ENCODE measurements around the gene FOXN1.

The FOXN1 gene

DNA sequence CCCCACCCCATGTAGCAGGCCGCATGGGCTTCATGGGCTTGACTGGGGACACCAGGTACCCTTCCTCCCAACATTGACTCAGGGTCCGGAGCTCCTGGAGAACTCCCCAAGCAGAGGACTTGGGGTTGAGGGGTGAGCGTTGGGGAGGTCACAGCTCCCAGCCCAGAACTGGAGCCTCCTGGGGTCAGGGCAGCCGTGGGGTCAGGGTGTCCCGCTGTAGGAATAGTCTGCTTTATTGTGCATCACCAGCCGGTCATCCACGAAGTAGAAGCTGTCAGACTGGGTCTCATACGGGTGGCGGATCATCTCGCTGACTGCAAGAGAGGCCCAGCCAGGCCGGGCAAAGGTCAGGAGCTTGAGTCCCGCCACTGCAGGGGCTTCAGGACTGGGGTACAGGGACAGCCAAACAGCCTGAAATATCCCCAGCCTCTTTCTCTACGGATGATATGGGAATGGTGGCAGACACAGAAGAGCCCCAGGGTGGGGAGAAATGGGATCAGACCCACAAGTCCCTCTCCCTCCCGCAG is 41.0 kb downstream of the FOXN1 start:
- DNase-seq (ENCODE audit: low spot score) = no peak

DNA sequence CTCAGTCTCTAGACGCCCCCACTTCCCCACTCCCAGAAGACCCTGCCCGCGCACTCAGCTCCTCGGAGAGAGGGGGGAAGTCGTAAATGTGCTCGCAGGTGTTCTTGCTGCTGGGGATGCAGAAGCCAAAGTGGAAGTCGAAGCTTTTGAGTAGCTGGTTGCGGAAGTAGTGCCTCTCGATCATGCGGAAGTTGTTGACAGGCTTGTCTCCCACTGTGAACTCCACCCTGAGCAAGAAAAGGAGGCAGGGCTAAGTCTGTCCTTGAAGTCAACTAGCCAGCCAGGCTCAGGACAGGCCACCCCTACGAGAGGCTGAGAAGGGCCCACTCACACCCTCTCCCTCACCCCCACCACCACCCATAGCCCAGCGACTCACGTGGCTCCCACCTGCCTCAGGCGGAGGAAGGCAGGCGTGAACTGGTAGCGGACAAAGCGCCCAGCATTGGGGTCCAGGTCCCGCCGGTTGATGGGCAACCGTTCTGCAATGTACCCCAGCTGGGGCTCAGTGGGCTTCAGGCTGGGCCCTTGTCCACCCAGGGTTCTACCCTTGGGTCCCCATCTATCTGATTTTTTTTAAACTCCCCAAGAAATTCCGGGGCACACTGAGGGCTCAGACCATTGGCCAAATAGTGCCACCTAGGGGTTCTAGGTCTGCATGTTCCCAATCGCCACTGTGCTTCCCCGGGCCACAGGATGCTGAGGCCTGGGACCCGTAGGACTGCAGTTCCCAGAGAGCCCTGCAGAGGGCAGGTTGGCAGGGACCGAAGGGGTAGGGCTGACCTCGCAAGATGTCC is 41.7 kb downstream of the FOXN1 start:
- DNase-seq (ENCODE audit: low spot score) = peak; percentile 88

DNA sequence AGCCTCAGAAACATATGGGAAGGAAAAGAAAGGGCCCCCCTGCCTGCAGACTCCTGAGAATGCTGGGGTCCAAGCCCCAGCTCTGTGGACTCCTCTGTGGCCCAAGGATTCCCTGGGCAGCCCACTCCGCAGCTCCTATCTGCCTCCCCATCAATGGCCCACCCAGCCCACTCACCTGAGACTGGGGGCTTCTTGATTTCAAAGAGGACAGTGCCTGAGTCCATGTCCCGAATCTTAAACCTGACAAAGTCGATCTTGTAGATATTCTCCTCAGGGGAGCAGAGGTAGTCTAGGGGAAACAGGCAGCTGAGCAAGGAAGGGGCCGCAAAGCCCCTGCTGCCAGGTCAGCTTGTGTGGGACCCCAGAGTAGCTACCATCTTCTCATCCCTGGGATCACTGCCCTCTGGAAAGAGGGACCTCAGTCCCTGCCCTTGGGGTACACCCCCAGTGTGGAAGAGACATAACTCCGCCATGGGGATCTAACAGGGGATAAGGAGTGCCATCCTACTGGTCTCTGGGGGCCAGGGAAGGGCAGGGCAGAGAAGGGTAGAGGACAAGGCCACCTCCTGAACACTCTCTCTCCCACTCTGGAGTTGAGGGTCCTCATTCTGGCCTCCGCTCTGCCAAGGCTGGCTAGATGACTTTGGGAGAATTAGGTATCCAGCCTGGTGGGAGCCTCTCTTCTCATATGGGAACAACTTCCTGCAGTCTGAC is 42.4 kb downstream of the FOXN1 start:
- no peak for DNase-seq (ENCODE audit: low spot score)

DNA sequence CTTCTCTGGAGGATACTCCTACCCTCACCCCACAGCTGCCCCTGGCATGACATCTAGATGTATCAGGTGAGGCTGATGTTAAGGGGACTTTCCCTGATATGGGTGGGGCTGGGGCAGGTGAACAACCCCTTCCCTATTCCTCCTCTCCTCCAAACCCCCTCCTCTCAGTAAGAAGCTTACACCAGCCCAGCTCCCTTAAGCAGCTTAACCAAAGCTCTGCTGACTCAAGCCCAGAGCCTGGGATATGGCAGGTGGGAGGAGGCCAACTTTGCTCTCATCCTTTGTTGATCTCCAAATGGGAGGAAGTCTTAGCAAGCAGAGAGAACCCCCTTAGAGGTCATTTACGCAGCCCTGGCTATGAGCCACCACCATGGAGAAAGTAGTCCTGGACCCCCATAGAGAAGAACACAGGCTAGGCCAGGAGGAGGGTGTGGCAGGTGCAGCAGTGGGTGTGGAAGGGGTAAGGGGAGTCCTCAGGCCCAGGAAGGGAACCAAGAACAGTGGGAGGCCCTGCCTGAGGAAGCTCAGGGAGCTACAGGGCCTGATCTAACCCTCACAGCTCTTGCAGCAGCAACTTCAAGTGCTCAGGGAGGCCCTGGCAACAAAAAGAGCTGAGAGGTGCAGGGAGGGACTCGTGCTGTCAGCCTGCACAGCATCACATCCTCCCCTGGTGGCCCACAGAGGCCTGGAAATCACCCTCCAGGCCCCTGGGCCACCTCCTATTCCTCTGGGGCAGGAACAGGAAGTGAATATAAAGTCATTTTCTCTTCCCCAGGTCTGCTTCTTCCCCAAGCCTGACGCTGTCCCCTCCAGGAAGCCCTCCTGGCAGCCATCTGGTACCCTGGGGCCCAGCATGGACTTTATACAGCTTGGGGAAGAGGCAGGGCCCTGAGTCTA is 43.3 kb downstream of the FOXN1 start:
- DNase-seq (ENCODE audit: low spot score) = no peak

DNA sequence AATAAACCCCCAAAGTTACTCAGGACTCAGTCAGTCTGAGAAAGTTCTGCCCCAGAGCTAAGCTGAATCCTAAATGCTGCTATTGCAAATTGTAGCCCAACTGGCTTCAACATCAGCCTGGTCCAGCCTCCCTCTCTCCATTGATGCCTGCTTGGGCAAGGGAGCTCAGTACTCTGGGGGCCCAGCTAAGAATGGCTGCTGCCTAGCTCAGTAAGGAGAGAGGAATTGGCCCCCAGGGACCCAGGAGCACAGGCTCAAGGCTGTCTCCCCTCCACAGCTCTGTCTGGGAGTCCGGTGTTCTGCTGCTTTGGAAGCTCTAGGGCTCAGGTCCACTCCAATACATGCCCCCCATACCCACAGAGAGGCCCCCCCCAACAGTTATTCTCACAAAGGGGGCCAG is 44.7 kb downstream of the FOXN1 start:
- no peak for DNase-seq (ENCODE audit: low spot score)

DNA sequence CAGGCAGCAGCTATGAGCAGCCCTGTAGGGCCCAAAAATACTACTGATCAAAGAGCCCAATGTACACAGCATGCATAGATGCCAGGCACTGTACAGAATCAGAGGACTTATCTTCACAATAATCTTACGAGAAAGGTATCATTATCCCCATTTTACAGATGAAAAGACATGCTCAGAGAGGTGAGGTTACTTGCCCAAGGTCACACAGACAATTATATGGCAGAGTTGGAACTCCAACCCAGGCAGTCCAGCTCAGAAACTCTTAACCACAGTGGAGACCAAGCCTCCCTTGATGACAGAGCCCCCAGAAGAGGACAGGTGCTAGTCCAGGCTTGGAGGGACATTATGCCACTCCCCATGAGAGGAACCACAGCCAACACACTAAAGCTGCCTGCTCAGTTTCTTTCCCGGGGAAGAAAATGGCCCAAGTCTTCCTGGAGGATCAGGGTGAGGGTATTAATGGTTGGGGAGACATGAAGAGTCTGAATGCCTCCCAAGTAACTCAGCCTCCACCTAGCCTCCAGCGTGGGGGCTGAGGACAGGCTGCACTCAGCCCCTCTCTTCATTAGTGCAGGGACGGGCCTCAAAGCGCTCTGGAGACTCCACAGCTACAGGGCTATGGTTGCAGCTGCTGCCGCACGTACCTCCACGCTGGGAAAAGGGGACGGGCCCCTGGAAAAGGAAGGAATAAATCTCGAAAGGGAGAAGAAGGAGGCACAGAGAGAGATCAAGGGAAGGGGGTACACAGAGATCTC is 45.5 kb downstream of the FOXN1 start:
- DNase-seq (ENCODE audit: low spot score) = peak; percentile 77

DNA sequence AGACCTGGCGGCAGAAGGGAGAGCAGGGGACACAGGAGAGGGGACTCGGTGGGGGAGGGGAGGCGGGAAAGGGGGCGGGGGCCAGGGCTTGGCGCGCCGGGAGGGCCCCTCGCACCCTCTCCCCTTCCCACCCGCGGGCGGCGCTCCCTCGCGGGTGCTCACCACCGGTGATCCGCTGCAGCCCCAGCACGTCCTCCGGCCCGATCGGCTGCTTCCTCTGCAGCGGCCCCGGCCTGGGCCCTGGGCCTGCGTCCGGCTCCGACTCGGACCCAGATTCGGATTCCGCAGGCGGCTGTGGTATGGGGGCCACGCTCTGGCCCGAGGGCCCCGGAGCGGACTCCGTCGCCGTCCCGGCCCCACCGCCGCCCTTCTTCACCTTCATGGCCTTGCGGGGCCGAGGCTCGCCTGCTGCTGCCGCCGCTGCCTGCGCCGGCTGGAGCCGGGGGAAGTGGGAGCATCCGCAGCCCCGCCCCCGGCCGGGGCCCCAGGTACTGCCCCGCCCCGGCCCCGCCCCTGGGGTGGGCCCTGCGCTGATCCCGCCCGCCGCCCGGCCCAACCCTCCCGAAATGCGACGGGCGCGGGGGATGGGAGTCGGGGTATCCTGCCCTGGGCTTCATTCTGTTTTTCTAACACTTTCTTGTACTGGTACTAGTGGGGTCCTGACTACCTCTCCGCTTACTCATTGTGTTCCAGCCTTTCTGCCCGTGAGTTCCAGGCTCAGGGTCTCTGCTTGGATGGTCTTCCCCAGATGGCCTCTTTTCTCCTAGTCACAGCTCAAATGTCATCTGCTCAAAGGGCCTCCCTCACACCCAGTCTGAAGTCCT is 46.2 kb downstream of the FOXN1 start, which contains the start of gene UNC119:
Gene UNC119 (minus strand): TSS at position 449 of the 824 bp plus-strand sequence. CDS start 67 bp downstream, at position 382.
- peak; percentile 91 for DNase-seq (ENCODE audit: low spot score)

DNA sequence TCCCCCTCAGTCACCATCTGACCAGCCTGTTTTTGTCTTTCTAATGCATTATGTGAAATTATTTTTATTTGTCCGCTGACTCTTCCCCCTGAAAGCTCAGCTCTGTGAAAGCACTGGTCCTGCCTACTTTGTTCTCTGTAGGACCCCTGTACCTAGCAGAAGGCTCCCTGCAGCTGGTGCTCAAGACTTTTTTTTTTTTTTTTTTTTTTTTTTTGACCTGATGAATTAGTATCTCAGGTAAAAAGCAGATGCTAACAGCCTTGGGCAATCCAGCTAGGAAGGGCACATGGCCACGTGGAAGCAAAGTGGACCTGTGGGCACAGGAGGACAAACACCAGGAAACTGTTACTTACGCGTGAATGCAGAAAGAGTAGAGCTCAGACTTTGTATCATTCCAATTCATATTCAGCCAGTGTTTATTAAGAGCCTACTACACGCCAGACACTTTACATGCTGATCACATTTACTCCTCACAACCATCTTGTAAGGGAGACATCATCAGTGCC is 46.9 kb downstream of the FOXN1 start:
- no peak for DNase-seq (ENCODE audit: low spot score)

DNA sequence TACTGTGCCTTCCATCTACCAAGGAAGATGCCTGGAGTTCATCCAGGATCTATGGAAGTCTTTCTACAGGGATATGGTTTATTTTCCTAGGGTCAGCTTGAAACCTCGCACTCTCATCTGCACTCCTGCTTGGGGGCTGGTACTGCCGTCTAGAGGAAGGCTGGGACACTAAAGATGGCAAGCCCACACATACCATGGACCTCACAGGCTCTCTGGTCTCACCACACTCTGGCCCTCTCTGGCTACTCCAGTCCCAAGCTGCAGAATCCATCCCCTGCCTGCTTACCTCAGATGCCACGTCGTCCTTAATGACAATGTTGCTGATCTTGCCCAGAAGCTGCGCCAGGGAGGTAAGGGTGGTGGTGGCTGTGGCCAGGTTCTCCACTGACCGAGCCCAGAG is 48.4 kb downstream of the FOXN1 start:
- DNase-seq (ENCODE audit: low spot score) = no peak

DNA sequence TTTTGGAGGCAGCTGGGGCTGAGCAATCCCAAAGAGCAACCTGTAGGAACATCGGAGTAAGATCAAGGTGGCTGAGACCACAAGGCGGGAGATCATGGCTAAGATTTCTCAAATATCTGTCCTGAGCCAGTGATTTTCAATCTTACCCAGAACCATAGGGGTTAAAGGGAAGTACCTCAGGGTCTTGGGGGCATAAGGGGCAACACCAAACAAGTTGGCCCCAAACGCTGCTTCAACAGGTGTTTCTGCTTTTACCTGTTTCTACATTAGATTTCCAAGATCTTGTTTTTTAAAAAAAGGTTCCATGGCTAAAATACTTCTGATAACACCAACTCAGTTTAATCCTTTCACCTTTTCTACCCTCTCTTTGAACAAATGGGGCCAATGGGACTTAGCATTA is 48.9 kb downstream of the FOXN1 start:
- DNase-seq (ENCODE audit: low spot score) = no peak

DNA sequence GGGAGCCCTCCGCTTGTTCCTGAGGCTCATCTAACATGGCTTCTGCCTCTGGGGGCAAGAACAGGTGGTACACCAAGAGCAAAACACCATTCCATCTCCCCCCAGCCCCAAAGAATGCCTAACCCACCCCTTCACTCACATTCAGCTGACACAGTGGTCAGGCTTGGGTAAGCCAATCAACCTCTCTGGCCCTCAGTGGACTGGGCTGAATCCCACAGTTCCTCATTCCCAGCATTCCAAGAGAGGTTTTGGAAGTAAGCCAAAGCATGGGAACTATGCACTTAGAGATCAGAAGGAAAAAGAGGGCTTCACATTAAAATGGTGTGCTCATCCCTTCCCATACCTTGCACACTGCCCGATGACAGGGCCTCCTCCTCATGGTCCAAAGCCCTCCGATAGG is 57.3 kb downstream of the FOXN1 start:
- DNase-seq (ENCODE audit: low spot score) = no peak

DNA sequence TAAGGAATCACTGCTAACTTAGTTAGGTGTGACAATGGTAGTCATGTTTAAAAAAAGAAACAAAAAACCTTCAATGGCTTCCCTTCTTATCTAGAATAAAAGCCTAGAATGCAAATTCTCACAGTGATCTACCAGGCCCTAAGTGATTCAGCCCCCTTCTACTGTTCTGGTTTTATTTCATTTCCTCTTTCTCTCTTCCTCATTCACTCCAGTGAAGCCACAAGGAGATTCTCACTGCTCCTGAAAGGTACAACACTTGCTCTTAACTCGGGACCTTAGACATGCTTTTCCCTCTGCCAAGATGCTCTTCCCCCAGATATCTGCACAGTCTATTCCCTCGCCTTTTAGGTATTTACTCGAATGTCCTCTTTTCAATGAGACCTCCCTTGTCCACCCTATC is 61.5 kb downstream of the FOXN1 start:
- DNase-seq (ENCODE audit: low spot score) = no peak

DNA sequence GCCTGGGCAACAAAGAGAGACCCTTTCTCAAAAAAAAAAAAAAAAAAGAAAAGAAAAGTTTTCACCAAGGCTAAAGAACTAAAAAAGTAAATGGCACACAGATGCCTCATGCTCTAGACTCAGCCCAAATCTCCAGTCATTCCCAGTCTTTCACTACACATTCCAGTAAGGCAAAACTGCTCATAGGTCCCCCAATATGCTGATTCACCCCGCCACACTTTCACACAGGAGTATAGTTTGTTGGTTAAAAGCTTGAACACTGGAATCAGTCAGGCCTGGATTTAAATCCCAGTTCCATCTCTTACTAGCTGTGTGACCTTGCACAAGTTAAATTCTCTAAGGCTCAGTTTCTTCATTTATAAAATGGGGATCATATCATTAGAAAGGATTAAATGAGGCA is 63.3 kb downstream of the FOXN1 start:
- DNase-seq (ENCODE audit: low spot score) = no peak

DNA sequence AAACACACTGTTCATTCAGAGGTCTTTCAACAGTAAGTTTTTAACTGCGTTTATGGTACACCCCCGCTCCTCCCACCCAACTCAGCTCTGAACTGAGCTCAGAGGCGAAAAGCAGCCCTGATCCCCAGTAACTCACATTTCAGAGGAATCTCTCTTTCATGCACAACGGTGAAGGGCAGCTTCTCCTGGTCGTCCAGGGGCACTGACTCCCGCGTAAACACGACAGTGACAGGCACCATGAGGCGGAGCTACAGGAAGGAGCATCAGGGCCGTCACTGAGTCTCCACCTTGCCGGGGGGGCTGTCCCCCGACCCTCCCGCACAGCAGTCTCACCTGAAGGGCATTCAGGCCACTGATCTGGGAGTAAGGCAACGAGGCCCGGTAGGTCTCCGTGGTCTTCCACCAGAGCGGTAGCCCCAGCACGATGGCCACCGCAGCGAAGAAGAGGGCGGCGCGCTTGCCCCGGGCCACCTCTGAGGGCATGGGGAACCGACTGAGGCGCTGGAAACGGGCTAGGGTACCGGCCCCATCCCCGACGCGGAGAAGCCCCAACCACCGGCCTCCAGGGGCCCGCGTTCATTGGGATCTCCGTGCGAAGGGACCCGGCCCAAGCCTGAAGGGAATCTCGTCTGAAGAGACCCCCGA is 64.7 kb downstream of the FOXN1 start:
- peak; percentile 51 for DNase-seq (ENCODE audit: low spot score)

DNA sequence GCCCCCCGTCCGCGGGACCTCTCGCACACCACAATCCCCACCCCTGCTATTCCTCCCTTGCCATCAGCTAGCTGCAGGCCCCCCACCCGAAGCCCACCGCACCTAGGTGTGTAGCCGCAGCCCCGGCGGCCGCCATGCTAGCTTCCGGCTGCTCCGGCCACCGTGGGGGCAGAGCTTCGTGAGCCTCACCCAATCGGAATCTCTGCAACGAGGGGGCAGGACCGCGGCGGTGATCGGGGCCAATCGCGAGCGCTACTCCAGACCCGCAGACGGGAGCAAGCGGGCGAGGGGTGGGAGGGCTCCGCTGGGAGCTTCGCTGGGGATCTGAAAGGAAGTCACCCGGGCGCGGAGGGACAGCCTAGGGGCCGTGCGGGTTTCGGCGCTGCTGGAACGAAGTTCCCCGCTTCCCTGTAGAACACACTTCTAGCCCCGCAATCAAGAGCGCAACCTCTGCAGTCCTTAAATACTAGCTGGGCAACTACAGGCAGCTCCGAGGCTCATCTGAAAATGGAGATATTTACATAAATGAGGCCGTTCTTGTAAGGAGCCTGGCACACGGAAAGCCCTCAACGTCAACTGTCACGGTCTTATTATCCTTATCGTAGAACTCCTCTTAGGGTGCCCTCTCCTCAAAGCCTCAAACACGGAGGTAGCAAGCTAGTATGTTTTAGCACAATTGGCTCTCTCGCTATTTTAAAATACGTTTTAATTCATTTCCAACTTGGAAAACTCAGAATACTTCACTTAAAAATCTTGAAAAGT is 65.4 kb downstream of the FOXN1 start, which contains the start of gene PIGS:
Gene PIGS (minus strand): TSS at position 164 of the 762 bp plus-strand sequence. CDS start 28 bp downstream, at position 136.
- peak; percentile 99 for DNase-seq (ENCODE audit: low spot score)

DNA sequence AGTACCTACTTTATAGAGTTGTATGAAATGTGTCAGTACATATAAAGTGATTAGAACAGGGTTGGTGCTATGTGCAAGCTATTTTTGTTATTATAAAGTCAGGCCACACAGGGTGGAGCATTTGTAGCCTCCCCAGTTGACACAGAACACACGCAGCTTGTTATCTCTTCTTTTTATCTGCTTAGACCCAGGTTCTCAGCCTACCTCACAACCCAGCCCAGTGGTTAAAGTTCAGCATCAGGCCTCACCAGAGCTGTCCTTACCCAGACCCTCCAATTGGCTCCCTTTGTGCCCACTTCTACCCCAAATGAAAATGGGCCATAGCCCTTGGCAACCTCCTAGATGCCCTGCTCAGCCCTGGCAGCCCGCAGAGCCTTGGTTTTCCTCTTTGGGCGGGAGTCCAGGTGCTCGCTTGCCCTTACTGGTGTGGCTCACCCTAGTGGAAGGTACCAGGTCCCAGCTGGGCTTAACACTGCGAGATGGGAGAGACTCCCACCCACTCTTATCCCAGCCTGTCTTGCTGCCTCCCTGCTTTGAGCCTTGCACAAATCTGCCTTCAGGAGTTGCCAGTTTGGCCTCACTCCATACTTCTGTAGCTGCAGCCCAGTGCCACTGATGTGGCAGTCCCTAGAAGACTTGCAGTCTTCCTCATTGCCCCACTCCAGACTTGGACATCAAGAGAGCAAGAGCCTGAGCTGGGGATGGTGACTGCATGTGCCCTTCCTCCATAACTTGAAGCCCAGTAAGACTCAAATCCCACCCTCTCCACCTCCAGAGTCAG is 66.3 kb downstream of the FOXN1 start:
- no peak for DNase-seq (ENCODE audit: low spot score)

DNA sequence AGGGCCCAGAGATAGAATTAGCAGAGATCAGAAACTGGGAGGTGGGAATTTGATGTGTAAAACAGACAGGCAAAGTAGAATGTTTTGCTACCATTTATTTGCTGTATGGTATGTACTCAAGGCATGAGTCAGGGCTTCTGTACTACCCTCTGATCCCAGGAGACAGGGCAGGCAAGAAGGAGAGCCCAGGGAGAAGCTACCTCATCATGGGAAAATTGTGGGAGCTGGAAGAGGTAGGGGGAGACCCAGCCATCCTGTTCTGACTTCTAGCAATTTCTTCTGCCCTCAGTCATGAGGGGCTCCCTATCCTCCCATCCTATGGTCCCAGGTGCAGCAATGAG is 66.9 kb downstream of the FOXN1 start:
- DNase-seq (ENCODE audit: low spot score) = no peak

DNA sequence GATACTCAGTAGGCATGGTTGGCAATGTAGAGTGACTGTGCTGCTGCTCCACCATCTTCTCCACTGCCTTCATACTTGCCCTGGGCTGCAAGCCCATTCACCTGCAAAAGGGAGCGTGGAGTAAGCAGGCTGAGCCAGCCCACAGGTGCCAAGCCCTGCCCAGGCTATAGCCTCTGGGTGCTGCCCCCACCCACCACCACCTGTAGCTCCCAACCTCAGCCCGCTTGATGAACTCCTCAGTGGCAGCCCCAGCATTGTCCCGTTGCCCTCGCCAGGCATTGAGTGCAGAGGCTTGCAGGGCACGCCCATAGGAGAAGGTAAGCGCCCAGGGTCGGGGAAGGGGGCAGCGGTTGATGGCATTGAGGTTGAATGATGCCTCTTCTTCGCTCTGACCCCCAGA is 67.4 kb downstream of the FOXN1 start:
- DNase-seq (ENCODE audit: low spot score) = no peak

Measured in HuH-7.5 (cell line).